Measurements from ENCODE around the gene TMSB10.

- TF ChIP-seq CTCF (conservative IDR thresholded peaks at IDR 0.05; ENCODE audit: low read length) (no peak), EZH2phosphoT487 (IDR thresholded peaks at IDR 0.05; ENCODE audit: borderline replicate concordance, low read depth, low read length) (no peak)
Observed at GRCh38 chr2:84904717-84905174, 710 bp upstream of the TMSB10 start.
